ENCODE measurements around the gene SLC28A1. TPM values are rescaled to one million over a fixed set of nuclear protein-coding genes. Genes with fewer than 3 reads are reported as not detected.

The SLC28A1 gene
- total and polyA plus RNA-seq, 2 of the 4 experiments (the other 2 are of a cell fraction), result not detected

GRCh38 chr15:84863565-84864443 is 20.7 kb upstream of the SLC28A1 start:
- ChIA-PET CTCF (interaction anchor here (0.7 to 0.9 kb wide), 2 partner anchors 10 to 64 kb away, joined by 3 to 4 read pairs; no protein-coding TSS in a partner anchor), POLR2A (ENCODE audit: unreplicated experiment) (no interaction called here)
- Histone ChIP-seq H3K18ac (ENCODE audit: low read depth, low read length) (no peak overlapping the region), H3K9ac (ENCODE audit: low read depth, low read length) (no peak overlapping the region), H2AK9ac (replicated peaks; ENCODE audit: low read depth, low read length, poor library complexity) (no peak overlapping the region), H2AFZ (replicated peaks; ENCODE audit: low read length, poor library complexity) (no peak overlapping the region), H2BK20ac (ENCODE audit: low read depth, low read length) (no peak overlapping the region), H3K4ac (ENCODE audit: low read depth, low read length) (no peak overlapping the region), H4K91ac (ENCODE audit: insufficient read depth, low read depth, low read length) (no peak overlapping the region), H2AK5ac (ENCODE audit: low read depth, low read length) (no peak overlapping the region), H3K36me3 (ENCODE audit: control insufficient read depth, insufficient read depth, low read length) (no peaks in the 10 kb centered on the region), H3K27ac (ENCODE audit: insufficient read depth, low read length) (no peak overlapping the region), H3K4me2 (ENCODE audit: low read depth, low read length) (no peak overlapping the region), H3K9me3 (ENCODE audit: control insufficient read depth, insufficient read depth, low read length) (no peaks in the 10 kb centered on the region), H3K79me1 (ENCODE audit: low read depth in 1 of 2, low read length in 2 of 2) (no peaks in the 10 kb centered on the region), H4K5ac (ENCODE audit: low read depth, low read length) (no peak overlapping the region), H3K23ac (ENCODE audit: low read depth, low read length) (no peak overlapping the region), H2BK15ac (ENCODE audit: low read depth, low read length) (no peak overlapping the region), H2BK120ac (ENCODE audit: low read depth, low read length) (no peak overlapping the region), H3K14ac (replicated peaks; ENCODE audit: low read depth, low read length) (no peak overlapping the region), H3K27me3 (ENCODE audit: control insufficient read depth, insufficient read depth, low read length) (peaks cover 19% of the 10 kb centered on the region), H3K4me3 (ENCODE audit: insufficient read depth, low read depth, low read length) (no peak overlapping the region), H4K20me1 (ENCODE audit: insufficient read depth, low read length) (no peaks in the 10 kb centered on the region), H3K56ac (ENCODE audit: extremely low read depth, insufficient read depth, low read length) (no peak overlapping the region), H2BK5ac (ENCODE audit: low read depth, low read length, poor library complexity, severe bottlenecking) (no peak overlapping the region), H3K4me1 (ENCODE audit: control insufficient read depth, insufficient read depth, low read length) (no peaks in the 10 kb centered on the region), H3K9me1 (ENCODE audit: insufficient read depth, low read length) (no peaks in the 10 kb centered on the region), H4K8ac (ENCODE audit: low read depth in 2 of 2, low read length in 2 of 2) (no peak overlapping the region)
- dilution Hi-C loops (cut with HindIII; ENCODE audit: low sequenced_read_pairs, unreplicated experiment), result no loop called here
- in situ Hi-C loops (cut with MboI; ENCODE audit: low sequenced_read_pairs), result no loop called here
- DNase-seq (no peak), ATAC-seq (ENCODE audit: low read depth) (no peak)
- intact Hi-C loops (cut with micrococcal nuclease), result no loop called here
- no peak for TF ChIP-seq RFX5 (IDR thresholded peaks at IDR 0.05; ENCODE audit: low read depth, low read length)
- TF ChIP-seq, protein P1, sequence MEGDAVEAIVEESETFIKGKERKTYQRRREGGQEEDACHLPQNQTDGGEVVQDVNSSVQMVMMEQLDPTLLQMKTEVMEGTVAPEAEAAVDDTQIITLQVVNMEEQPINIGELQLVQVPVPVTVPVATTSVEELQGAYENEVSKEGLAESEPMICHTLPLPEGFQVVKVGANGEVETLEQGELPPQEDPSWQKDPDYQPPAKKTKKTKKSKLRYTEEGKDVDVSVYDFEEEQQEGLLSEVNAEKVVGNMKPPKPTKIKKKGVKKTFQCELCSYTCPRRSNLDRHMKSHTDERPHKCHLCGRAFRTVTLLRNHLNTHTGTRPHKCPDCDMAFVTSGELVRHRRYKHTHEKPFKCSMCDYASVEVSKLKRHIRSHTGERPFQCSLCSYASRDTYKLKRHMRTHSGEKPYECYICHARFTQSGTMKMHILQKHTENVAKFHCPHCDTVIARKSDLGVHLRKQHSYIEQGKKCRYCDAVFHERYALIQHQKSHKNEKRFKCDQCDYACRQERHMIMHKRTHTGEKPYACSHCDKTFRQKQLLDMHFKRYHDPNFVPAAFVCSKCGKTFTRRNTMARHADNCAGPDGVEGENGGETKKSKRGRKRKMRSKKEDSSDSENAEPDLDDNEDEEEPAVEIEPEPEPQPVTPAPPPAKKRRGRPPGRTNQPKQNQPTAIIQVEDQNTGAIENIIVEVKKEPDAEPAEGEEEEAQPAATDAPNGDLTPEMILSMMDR (conservative IDR thresholded peaks at IDR 0.05; ENCODE audit: low read depth, low read length), result no peak
- 87% methylated on average over 6 of the region's 13 CpGs; no CpG with 5 or more reads in 1 of the 2 experiments for WGBS, 2 experiments (ENCODE audit: extremely low coverage in 2 of 2, insufficient read length in 1 of 2)
- BruUV-seq (replicated peaks), result no TSS peak
